A673 (cell line): ENCODE data around the gene SLC32A1.

ENCODE experiments used
- CTCF ChIP-seq: fragments of 300-800, 200-600 bp; sonication (generic); conservative IDR thresholded peaks from 2 replicates; pipeline ENCODE4 v1.5.1; 2017; ENCODE audit warnings: low read depth, mild to moderate bottlenecking, antibody characterized with exemption, low read length, moderate library complexity, mixed read lengths
- EZH2 ChIP-seq: fragments of 200-600 bp; sonication (generic); IDR thresholded peaks from 2 replicates; pipeline ENCODE4 v1.6.1; 2017; ENCODE audit warnings: borderline replicate concordance, low read depth, mild to moderate bottlenecking, mixed read lengths, antibody characterized with exemption, low read length; ENCODE audit not compliant: poor library complexity, severe bottlenecking

DNA sequence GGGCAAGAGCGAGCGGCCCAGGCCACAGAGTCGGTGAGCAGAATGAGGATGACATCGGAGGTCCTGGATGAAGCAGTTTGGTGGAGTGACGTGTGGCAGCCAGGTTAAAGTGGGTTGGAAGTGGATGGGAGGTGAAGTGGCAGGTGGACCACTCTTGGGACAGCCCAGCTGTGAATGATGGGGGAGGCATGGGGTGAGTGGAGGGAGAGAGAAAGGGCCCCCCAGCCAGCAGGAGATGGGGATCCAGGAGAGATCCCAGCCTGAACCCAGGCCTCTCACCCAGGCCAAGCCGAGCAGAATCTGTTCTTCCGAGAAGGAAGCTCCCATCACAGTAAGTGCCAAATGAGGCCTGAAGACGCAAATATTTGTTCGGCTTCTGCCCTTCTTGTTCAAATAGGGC lies 27.0 kb upstream of the SLC32A1 start:
- no peak for TF ChIP-seq EZH2
- no peak for TF ChIP-seq CTCF
